Endothelial cell of umbilical vein (primary cell): ENCODE results near the gene DIS3L2. TPM values are rescaled to one million over a fixed set of nuclear protein-coding genes. Genes with fewer than 3 reads are reported as not detected.

ENCODE experiments used
- BruUV-seq: library from RNA; stranded (reverse); fragments of 400-500 nt; replicated peaks from 2 replicates; lab custom pipeline; 2021; lab: Mats Ljungman, UMichigan
- CTCF ChIA-PET: fragments of 300-600, 350-600 bp; sonication (Branson Sonifier 250); formaldehyde crosslinking; loops from one replicate; lab custom pipeline; 2021; ENCODE audit warnings: antibody characterized with exemption, inconsistent platforms; lab: Charles Lee
- POLR2A ChIA-PET: fragments of 300-600, 350-600 bp; sonication (Branson Sonifier 250); formaldehyde crosslinking; loops from one replicate; lab custom pipeline; 2021; ENCODE audit warnings: antibody characterized with exemption, inconsistent platforms; lab: Charles Lee
- DNase-seq: peaks from one replicate; pipeline ENCODE4 v3.0.0-alpha.2; 2011; ENCODE audit warnings: low read depth, low spot score
- FAIRE-seq: peaks from 2 replicates; lab custom pipeline; 2011; peaks lifted over from hg19 to GRCh38; lab: Jason Lieb, UNC
- H2AFZ ChIP-seq: 2 replicates; pipeline ENCODE4 v1.6.0; 2012; ENCODE audit warnings: low read depth, low read length, control low read depth, inconsistent platforms
- H3K27ac ChIP-seq: 2 replicates; pipeline ENCODE4 v1.5.1; 2011; ENCODE audit warnings: low read depth, mild to moderate bottlenecking, control low read depth, low read length, moderate library complexity; ENCODE audit not compliant: insufficient read depth
- H3K27me3 ChIP-seq, 2 experiments: 2 replicates each; pipeline versions ENCODE4 v1.6.0 to v1.6.1; 2011; ENCODE audit warnings: low read length in 2 of 2, mixed read lengths in 1 of 2; ENCODE audit not compliant: control insufficient read depth in 2 of 2, insufficient read depth in 2 of 2
- H3K36me3 ChIP-seq, 2 experiments: 2 replicates in 1 of 2; 3 replicates in 1 of 2; pipeline ENCODE4 v1.5.1; 2011; ENCODE audit warnings: low read length in 2 of 2, mild to moderate bottlenecking in 1 of 2, moderate library complexity in 1 of 2; ENCODE audit not compliant: control insufficient read depth in 2 of 2, insufficient read depth in 2 of 2; ENCODE audit errors: extremely low read depth in 1 of 2
- H3K4me1 ChIP-seq: 3 replicates; pipeline ENCODE4 v1.5.1; 2011; ENCODE audit warnings: mild to moderate bottlenecking, low read length; ENCODE audit not compliant: control insufficient read depth, insufficient read depth; ENCODE audit errors: extremely low read depth
- H3K4me2 ChIP-seq: 2 replicates; pipeline ENCODE4 v1.6.1; 2011; ENCODE audit warnings: low read length, control low read depth, mixed read lengths; ENCODE audit not compliant: insufficient read depth
- H3K4me3 ChIP-seq, 3 experiments: fragments of 200-600 bp in 1 of 3; sonication (generic), shearing (Covaris generic) in 1 of 3; replicated peaks in 1 of 3; 2 replicates each; pipeline ENCODE4 v1.5.1; 2011 to 2016; ENCODE audit warnings: control low read depth in 3 of 3, low read length in 3 of 3, mild to moderate bottlenecking in 2 of 3, inconsistent platforms in 1 of 3, low read depth in 1 of 3, moderate library complexity in 1 of 3; ENCODE audit not compliant: insufficient read depth in 1 of 3
- H3K79me2 ChIP-seq: 2 replicates; pipeline ENCODE4 v1.6.0; 2012; ENCODE audit warnings: low read length, inconsistent platforms; ENCODE audit not compliant: control insufficient read depth, insufficient read depth
- H3K9ac ChIP-seq: replicated peaks from 2 replicates; pipeline ENCODE3; 2011; ENCODE audit warnings: low read length, control low read depth; ENCODE audit not compliant: insufficient read depth; ENCODE audit errors: extremely low read depth
- H3K9me1 ChIP-seq: replicated peaks from 3 replicates; pipeline ENCODE4 v1.6.0; 2011; ENCODE audit warnings: mild to moderate bottlenecking, low read length; ENCODE audit not compliant: control insufficient read depth, insufficient read depth; ENCODE audit errors: extremely low read depth
- H3K9me3 ChIP-seq: replicated peaks from 2 replicates; pipeline ENCODE4 v1.5.1; 2012; ENCODE audit warnings: low read length, inconsistent platforms; ENCODE audit not compliant: control insufficient read depth, insufficient read depth
- H4K20me1 ChIP-seq: replicated peaks from 2 replicates; pipeline ENCODE3; 2011; ENCODE audit warnings: mild to moderate bottlenecking, low read length; ENCODE audit not compliant: control insufficient read depth, insufficient read depth; ENCODE audit errors: extremely low read depth
- CTCF ChIP-seq, 2 donors: IDR thresholded peaks; 1 replicate in 1 of 2; 2 replicates in 1 of 2; pipeline ENCODE4 v1.5.1; 2011; ENCODE audit warnings: low read length in 2 of 2, mild to moderate bottlenecking in 2 of 2, moderate library complexity in 2 of 2, control low read depth in 1 of 2, inconsistent platforms in 1 of 2, low read depth in 1 of 2; ENCODE audit not compliant: insufficient read depth in 1 of 2; ENCODE audit errors: extremely low read depth in 1 of 2
- EZH2 ChIP-seq: IDR thresholded peaks from 2 replicates; pipeline ENCODE4 v1.6.1; 2012; ENCODE audit warnings: borderline replicate concordance, low read depth, mild to moderate bottlenecking, moderate library complexity, low read length, inconsistent platforms; ENCODE audit not compliant: severe bottlenecking
- FOS ChIP-seq: IDR thresholded peaks from 2 replicates; pipeline ENCODE4 v1.6.1; 2011; ENCODE audit warnings: mild to moderate bottlenecking, low read length, moderate library complexity, borderline replicate concordance; ENCODE audit not compliant: insufficient read depth
- GATA2 ChIP-seq: IDR thresholded peaks from 2 replicates; pipeline ENCODE4 v1.7.0; 2011; ENCODE audit warnings: low read depth, mild to moderate bottlenecking, moderate library complexity, mixed read lengths, low read length; ENCODE audit not compliant: insufficient read length, insufficient read depth
- JUN ChIP-seq: IDR thresholded peaks from 2 replicates; pipeline ENCODE4 v1.6.1; 2011; ENCODE audit warnings: borderline replicate concordance, low read depth; ENCODE audit not compliant: insufficient read length, insufficient read depth
- MYC ChIP-seq: IDR thresholded peaks from one replicate; pipeline ENCODE4 v1.6.1; 2011; ENCODE audit warnings: mild to moderate bottlenecking, low read depth, low read length
- POLR2A ChIP-seq: IDR thresholded peaks from 2 replicates; pipeline ENCODE4 v1.6.1; 2012; ENCODE audit warnings: low read depth, mild to moderate bottlenecking, control low read depth, low read length
- POLR2AphosphoS5 ChIP-seq: IDR thresholded peaks from 2 replicates; pipeline ENCODE4 v1.6.1; 2012; ENCODE audit warnings: low read depth, mild to moderate bottlenecking, control low read depth, low read length, moderate library complexity; ENCODE audit not compliant: insufficient read depth
- dilution Hi-C: fragments of 300-500 bp; cut with MboI; formaldehyde crosslinking; loops from one replicate; pipeline ENCODE4 v1.15.0; 2019; ENCODE audit warnings: low sequenced_read_pairs; ENCODE audit not compliant: extremely low pct_ligation_motif_present
- intact Hi-C: fragments of 100-400 bp; cut with micrococcal nuclease; formaldehyde crosslinking; loops from one replicate; pipeline ENCODE4 v1.10.0; 2022
- polyA plus RNA-seq, 4 experiments: library from polyadenylated mRNA; depleted of rRNA in 3 of 4; stranded (reverse) in 3 of 4; unstranded in 1 of 4; fragments of >200 nt; gene quantifications; 2 replicates each; pipeline versions ENCODE4 v1.2.1 to v1.2.3, GENCODE V29; 2011 to 2012; ENCODE audit warnings: missing spikeins in 1 of 4
- total RNA-seq: library from RNA; stranded (reverse); gene quantifications from 2 replicates; pipeline ENCODE4 v1.2.3, GENCODE V29; 2021
- TF ChIP-seq, protein P1 (sequence below): IDR thresholded peaks from 2 replicates; pipeline ENCODE4 v1.6.1; 2011; ENCODE audit not compliant: insufficient read depth, insufficient read length

Gene DIS3L2
- total and polyA plus RNA-seq, 2 donors (not counting 3 experiments of a cell fraction or from before 2014, with no cell fraction given): 14.6 to 31.2 TPM

GRCh38 chr2:231932985-231933915, 28.3 kb upstream of the DIS3L2 start:
- BruUV-seq: no TSS peak
- Histone ChIP-seq H3K9me1 (no peaks in the 10 kb centered on the region), H4K20me1 (no peaks in the 10 kb centered on the region), H3K79me2 (no peaks in the 10 kb centered on the region), H3K4me2 (no peak overlapping the region), H3K4me1 (no peaks in the 10 kb centered on the region), H3K27me3 (peaks cover 6 to 12% of the 10 kb centered on the region in 2 experiments), H3K36me3 (no peaks in the 10 kb centered on the region), H2AFZ (no peak overlapping the region), H3K4me3 (no peak overlapping the region), H3K27ac (no peak overlapping the region), H3K9ac (no peak overlapping the region), H3K9me3 (no peaks in the 10 kb centered on the region)
- dilution Hi-C loops (no loop called here), intact Hi-C loops (no loop called here)
- DNase-seq (no peak), FAIRE-seq (no peak)
- ChIA-PET CTCF (interaction anchor here (0.7 to 3.7 kb wide), 3 partner anchors 7 to 209 kb away, joined by 3 to 20 read pairs (median 3); partner anchors contain the start of gene NPPC), POLR2A (no interaction called here)
- TF ChIP-seq EZH2 (no peak), POLR2A (no peak), FOS (no peak), JUN (no peak), MYC (no peak), GATA2 (no peak), POLR2AphosphoS5 (no peak), CTCF (IDR thresholded peaks at IDR 0.05; ENCODE audit: extremely low read depth in 1 of 2, insufficient read depth in 1 of 2, low read depth in 1 of 2, low read length in 2 of 2) (no peak)
- TF ChIP-seq, protein P1, sequence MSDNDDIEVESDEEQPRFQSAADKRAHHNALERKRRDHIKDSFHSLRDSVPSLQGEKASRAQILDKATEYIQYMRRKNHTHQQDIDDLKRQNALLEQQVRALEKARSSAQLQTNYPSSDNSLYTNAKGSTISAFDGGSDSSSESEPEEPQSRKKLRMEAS: no peak
